ENCODE results near the gene PROCA1.
"Not testable (repeated sequence)": the region's sequence is repeated elsewhere in the genome, so short reads cannot be mapped to it uniquely, and the experiment has no call there.

The PROCA1 gene

DNA sequence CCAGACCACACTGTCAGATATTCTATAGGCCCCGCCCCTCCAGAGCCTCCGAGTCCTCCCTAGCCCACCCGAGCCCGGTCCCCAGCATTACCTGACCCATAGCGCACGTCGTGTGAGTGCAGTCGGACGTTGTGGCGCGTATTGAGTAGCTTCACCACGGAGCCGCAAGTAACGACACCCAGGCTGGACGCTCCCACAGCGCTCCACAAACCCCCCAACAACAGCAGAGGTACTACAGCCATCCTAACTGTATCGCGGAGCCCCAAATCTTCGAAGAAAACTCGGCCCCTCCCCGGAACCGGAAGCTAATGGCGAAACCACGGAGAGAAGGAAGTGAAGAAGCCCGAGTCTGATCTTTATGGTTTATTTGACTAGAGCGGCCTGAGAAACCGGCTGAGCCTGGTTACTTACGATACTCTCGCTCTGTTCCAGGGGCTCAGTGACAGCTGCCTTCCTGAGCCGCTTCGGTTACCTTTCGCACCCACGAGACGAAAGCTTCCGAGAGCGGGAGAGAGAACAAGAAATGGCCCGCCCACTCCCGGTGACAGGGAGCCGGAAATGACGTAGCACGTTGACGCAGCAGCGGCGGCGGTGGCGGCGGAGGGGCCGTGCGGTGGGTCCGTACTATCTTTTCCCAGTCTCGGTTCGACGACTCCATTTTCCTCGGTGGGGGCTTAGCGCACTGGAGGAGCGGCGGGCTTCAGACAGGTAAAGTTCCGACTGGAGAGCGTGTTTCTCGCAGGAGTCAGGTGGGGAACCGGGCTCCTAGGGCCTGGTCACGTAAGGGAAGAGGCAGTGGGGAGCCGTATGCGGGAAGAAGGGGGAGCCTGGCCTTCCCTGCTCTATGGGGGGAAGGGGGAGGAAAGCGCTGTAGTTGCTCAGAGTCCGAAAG is 49.8 kb downstream of the PROCA1 start, which contains the start of the genes SDF2 and SUPT6H:
Gene SDF2, minus strand, starts transcription at position 272 of the 892 bp plus-strand sequence. Its CDS starts 30 bp downstream, at position 242.
Gene SUPT6H, plus strand, starts transcription at position 571 of the 892 bp plus-strand sequence. CDS start 11,197 bp downstream, outside the sequence.
- peak; percentile 89 for DNase-seq

DNA sequence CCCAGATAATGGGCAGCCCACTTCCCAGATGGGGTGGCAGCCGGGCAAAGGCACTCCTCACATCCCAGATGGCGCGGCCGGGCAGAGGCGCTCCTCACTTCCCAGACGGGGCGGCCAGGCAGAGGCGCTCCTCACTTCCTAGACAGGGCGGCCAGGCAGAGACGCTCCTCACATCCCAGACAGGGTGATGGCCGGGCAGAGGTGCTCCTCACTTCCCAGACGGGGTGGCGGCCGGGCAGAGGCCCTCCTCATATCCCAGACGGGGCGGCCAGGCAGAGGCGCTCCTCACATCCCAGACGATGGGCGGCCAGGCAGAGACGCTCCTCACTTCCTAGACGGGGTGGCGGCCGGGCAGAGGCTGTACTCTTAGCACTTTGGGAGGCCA is 52.2 kb downstream of the PROCA1 start:
- DNase-seq, result not testable (repeated sequence)

DNA sequence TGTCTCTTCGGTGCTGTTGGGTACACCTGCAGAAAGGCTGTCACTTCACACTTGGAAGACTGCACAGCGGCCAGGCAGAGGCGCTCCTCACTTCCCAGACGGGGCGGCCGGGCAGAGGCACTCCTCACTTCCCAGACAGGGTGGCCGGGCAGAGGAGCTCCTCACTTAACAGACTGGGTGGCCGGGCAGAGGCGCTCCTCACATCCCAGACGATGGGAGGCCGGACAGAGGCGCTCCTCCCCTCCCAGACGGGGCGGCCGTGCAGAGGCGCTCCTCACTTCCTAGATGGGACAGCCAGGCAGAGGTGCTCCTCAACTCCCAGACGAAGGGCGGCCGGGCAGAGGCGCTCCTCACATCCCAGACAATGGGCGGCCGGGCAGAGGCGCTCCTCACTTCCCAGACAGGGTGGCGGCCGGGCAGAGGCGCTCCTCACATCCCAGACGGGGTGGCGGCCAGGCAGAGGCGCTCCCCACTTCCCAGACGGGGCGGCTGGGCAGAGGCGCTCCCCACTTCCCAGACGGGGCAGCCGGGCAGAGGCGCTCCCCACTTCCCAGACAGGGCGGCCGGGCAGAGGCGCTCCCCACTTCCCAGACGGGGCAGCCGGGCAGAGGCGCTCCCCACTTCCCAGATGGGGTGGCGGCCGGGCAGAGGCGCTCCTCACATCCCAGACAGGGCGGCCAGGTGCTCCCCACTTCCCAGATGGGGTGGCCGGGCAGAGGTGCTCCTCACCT is 52.8 kb downstream of the PROCA1 start:
- DNase-seq, result not testable (repeated sequence)

DNA sequence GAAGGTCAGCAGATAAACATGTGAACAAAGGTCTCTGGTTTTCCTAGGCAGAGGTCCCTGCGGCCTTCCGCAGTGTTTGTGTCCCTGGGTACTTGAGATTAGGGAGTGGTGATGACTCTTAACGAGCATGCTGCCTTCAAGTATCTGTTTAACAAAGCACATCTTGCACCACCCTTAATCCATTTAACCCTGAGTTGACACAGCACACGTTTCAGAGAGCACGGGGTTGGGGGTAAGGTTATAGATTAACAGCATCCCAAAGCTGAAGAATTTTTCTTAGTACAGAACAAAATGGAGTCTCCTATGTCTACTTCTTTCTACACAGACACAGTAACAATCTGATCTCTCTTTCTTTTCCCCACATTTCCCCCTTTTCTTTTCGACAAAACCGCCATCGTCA is 53.3 kb downstream of the PROCA1 start:
- not testable (repeated sequence) for DNase-seq

DNA sequence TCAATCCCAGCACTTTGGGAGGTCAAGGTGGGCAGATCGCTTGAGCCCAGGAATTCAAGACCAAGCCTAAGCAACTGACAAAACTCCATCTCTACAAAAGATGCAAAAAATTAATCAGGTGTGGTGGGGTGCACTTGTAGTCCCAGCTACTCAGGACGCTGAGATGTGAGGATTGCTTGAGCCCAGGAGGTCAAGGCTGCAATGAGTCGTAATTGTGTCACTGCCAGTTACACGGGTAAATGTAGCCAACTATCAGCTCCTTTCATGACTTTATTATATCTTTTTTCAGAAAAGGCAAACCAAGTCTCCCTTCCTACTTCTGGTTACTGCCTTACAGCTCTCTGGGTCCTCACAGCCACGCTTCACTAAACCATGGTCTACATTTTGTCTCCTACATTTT is 53.9 kb downstream of the PROCA1 start:
- DNase-seq, result no peak

DNA sequence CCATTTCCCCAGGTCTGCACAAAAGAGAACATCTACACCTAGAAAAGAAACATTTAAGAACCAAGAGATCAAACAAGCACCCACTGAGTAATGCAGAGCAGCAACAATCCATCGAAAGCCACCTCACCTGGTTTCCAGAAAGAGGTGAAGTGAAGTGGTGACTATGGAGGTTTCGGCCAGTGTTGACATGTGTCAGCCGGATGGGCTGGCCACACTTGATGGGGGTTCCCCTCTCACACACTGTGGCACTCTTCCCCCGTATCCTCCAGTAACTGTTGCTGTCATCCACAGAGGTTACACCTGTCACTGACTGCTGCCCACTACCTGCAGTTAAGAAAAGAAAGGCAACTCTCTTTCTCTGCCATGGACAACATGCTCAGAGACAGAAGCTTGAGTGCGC is 56.5 kb downstream of the PROCA1 start:
- DNase-seq, result no peak
